Endothelial cell (in vitro differentiated cells): Measurements from ENCODE around the gene LSAMP. TPM values are rescaled to one million over a fixed set of nuclear protein-coding genes. Genes with fewer than 3 reads are reported as not detected.
A peak's percentile ranks its signal among the peaks of the same experiment; 100 is the strongest.

Experiments used
- DNase-seq: peaks from one replicate; pipeline ENCODE4 v3.0.0; 2021; ENCODE audit warnings: low spot score
- H3K27ac Mint-ChIP-seq: one replicate; pipeline ENCODE4 v1.8.0; 2021; ENCODE audit warnings: mixed read lengths, inconsistent platforms; ENCODE audit not compliant: unreplicated experiment
- H3K27me3 Mint-ChIP-seq: one replicate; pipeline ENCODE4 v1.8.0; 2021; ENCODE audit warnings: mild to moderate bottlenecking, moderate library complexity, mixed read lengths, inconsistent platforms; ENCODE audit not compliant: unreplicated experiment
- H3K36me3 Mint-ChIP-seq: one replicate; pipeline ENCODE4 v1.8.0; 2021; ENCODE audit warnings: mild to moderate bottlenecking, low read depth, mixed read lengths, inconsistent platforms; ENCODE audit not compliant: unreplicated experiment
- H3K4me1 Mint-ChIP-seq: one replicate; pipeline ENCODE4 v1.8.0; 2021; ENCODE audit warnings: mild to moderate bottlenecking, mixed read lengths, inconsistent platforms; ENCODE audit not compliant: unreplicated experiment
- H3K4me3 Mint-ChIP-seq: one replicate; pipeline ENCODE4 v1.8.0; 2021; ENCODE audit warnings: mild to moderate bottlenecking, mixed read lengths, inconsistent platforms; ENCODE audit not compliant: unreplicated experiment
- H3K9me3 Mint-ChIP-seq: one replicate; pipeline ENCODE4 v1.8.0; 2021; ENCODE audit warnings: mixed read lengths, inconsistent platforms; ENCODE audit not compliant: unreplicated experiment
- CTCF ChIP-seq: fragments of 200-600 bp; sonication (generic); IDR thresholded peaks from one replicate; pipeline ENCODE4 v1.5.0; 2021; ENCODE audit warnings: antibody characterized with exemption; ENCODE audit not compliant: unreplicated experiment
- total RNA-seq: library from RNA; stranded (reverse); fragmentation: NEBNext Ultra II Directional; extraction: Animal tissue kit (Norgen Biotek cat#: 25700); gene quantifications from one replicate; pipeline ENCODE4 v1.2.1, GENCODE V29; 2021; ENCODE audit not compliant: unreplicated experiment

The LSAMP gene
- total RNA-seq, 1 donor from 2014 or later: 6.1 TPM

- DNase-seq: no peak
- H3K4me1 Mint-ChIP-seq: no peaks in the 10 kb centered on the region
- no peaks in the 10 kb centered on the region for H3K36me3 Mint-ChIP-seq
- peak; percentile 81 for TF ChIP-seq CTCF
- H3K27ac Mint-ChIP-seq: no peak overlapping the region
- no peaks in the 10 kb centered on the region for H3K27me3 Mint-ChIP-seq
- no peak overlapping the region for H3K4me3 Mint-ChIP-seq
- H3K9me3 Mint-ChIP-seq: no peaks in the 10 kb centered on the region
Measured at GRCh38 chr3:115937054-115937453, 508.2 kb downstream of the LSAMP start.

- TF ChIP-seq CTCF: no peak
- Mint-ChIP-seq H3K36me3 (no peaks in the 10 kb centered on the region), H3K27ac (no peak overlapping the region), H3K27me3 (no peaks in the 10 kb centered on the region), H3K9me3 (no peaks in the 10 kb centered on the region), H3K4me3 (no peak overlapping the region), H3K4me1 (peaks cover 3% of the 10 kb centered on the region)
- no peak for DNase-seq
Measured at GRCh38 chr3:115932807-115933206, 512.5 kb downstream of the LSAMP start.

DNA sequence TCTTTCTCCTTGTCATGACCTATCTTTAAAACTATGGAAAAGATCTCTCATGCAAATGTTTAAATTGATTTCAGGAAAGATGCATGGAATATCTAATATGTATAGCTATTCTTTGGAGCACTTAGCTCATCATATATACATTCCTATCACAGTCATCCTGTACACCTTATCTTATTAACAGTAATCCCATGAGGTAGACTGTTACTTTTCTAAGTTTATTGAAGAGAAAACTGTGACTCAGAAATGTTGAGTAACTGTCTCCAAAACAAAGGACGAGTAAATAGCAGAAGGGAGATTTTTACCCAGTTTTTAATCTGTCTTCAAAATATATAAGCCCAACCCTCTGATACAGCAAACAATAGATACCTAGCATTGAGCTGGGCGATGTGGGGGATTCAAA lies 513.7 kb downstream of the LSAMP start:
- TF ChIP-seq CTCF: no peak
- no peak for DNase-seq
- Mint-ChIP-seq H3K27ac (no peak overlapping the region), H3K36me3 (no peaks in the 10 kb centered on the region), H3K4me1 (peaks cover 3% of the 10 kb centered on the region), H3K9me3 (no peaks in the 10 kb centered on the region), H3K4me3 (no peak overlapping the region), H3K27me3 (no peaks in the 10 kb centered on the region)

DNA sequence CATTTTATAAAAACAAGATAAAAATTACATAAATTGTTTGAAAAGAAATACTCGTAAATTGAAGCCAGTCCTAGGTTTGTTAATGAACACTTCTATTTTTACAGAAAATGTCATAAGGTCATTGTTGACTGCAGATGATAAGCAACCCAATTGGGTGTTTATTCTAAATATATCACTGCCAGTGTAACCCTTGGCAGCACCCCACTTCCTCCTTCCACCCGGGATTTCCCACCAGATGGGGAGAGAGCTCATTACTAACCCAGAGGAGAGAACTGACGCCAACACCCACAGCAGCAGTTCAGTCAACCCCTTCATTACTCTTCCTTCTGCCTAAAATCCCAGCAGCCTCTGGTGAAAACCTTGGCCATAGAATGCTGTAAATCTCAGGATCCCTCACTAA lies 514.4 kb downstream of the LSAMP start:
- Mint-ChIP-seq H3K9me3 (no peaks in the 10 kb centered on the region), H3K27me3 (no peaks in the 10 kb centered on the region), H3K4me1 (peaks cover 3% of the 10 kb centered on the region), H3K36me3 (no peaks in the 10 kb centered on the region), H3K27ac (no peak overlapping the region), H3K4me3 (no peak overlapping the region)
- no peak for DNase-seq
- no peak for TF ChIP-seq CTCF

DNA sequence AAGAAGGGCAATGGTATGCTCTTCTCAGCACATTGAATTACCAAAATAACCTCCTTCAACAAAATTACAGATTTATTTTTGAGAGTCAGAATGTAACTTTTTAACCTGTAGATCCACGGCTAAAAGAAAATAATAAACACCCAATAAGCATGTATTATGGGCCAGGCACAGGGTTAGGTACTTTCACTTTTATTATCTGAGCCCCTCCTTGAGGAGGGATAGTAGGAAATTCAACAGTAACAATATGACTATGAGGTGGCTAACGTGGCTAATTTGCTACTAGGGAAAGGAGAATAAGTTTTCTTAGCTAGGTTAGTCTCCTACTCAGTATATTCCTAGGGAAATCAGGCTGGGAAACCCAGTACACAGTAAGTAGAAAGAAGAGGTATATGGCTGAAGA lies 515.1 kb downstream of the LSAMP start:
- TF ChIP-seq CTCF: no peak
- peaks cover 3% of the 10 kb centered on the region for H3K4me1 Mint-ChIP-seq
- no peak for DNase-seq
- H3K27me3 Mint-ChIP-seq: no peaks in the 10 kb centered on the region
- H3K9me3 Mint-ChIP-seq: no peaks in the 10 kb centered on the region
- no peak overlapping the region for H3K4me3 Mint-ChIP-seq
- H3K27ac Mint-ChIP-seq: no peak overlapping the region
- H3K36me3 Mint-ChIP-seq: no peaks in the 10 kb centered on the region
